SK-N-SH (cell line): ENCODE data around the gene SORL1. TPM values are rescaled to one million over a fixed set of nuclear protein-coding genes. Genes with fewer than 3 reads are reported as not detected.

ENCODE experiments used
- CTCF ChIA-PET: fragments of 300-600, 350-600 bp; formaldehyde crosslinking; extraction: SDS; loops from one replicate; lab custom pipeline; 2021; lab: Yijun Ruan, JAX
- POLR2A ChIA-PET: fragments of 350-600 bp; sonication (Branson Sonifier 250); formaldehyde crosslinking; extraction: SDS; loops from one replicate; lab custom pipeline; 2020; ENCODE audit warnings: antibody characterized with exemption, inconsistent platforms; lab: Yijun Ruan, JAX
- DNase-seq: peaks from one replicate; pipeline ENCODE4 v3.0.0; 2012
- H2AFZ ChIP-seq: fragments of 200-600 bp; sonication (generic); 2 replicates; pipeline ENCODE4 v1.8.1; 2016; ENCODE audit warnings: antibody characterized with exemption, mild to moderate bottlenecking, low read depth
- H3F3A ChIP-seq: fragments of 200-600 bp; sonication (generic); replicated peaks from 2 replicates; pipeline ENCODE3; 2016; ENCODE audit warnings: antibody characterized with exemption, mild to moderate bottlenecking; ENCODE audit not compliant: insufficient read depth
- H3K27ac ChIP-seq, 2 experiments: fragments of 200-500 bp in 1 of 2; fragments of 200-600 bp in 1 of 2; sonication (Bioruptor generic) in 1 of 2; sonication (generic), shearing (Covaris generic) in 1 of 2; 2 replicates each; pipeline versions ENCODE4 v1.5.1 to v1.6.1; 2014 to 2016; ENCODE audit warnings: low read depth in 2 of 2, inconsistent platforms in 1 of 2, low read length in 1 of 2, mild to moderate bottlenecking in 1 of 2, mixed read lengths in 1 of 2
- H3K27me3 ChIP-seq: fragments of 200-600 bp; sonication (generic), shearing (Covaris generic); 2 replicates; pipeline ENCODE4 v1.6.1; 2016; ENCODE audit warnings: mixed run types; ENCODE audit not compliant: insufficient read depth
- H3K36me3 ChIP-seq, 2 experiments: fragments of 200-500 bp in 1 of 2; fragments of 200-600 bp in 1 of 2; sonication (Bioruptor generic) in 1 of 2; sonication (generic) in 1 of 2; replicated peaks in 1 of 2; 2 replicates each; pipeline versions ENCODE3 to v1.5.1; 2014 to 2016; ENCODE audit warnings: low read length in 1 of 2, mild to moderate bottlenecking in 1 of 2; ENCODE audit not compliant: insufficient read depth in 2 of 2, control insufficient read depth in 1 of 2
- H3K4me1 ChIP-seq, 2 experiments: fragments of 200-500 bp in 1 of 2; fragments of 200-600 bp in 1 of 2; sonication (Bioruptor generic) in 1 of 2; sonication (generic), shearing (Covaris generic) in 1 of 2; 2 replicates each; pipeline versions ENCODE4 v1.5.1 to v1.6.1; 2014 to 2016; ENCODE audit warnings: low read depth in 1 of 2, low read length in 1 of 2, mixed run types in 1 of 2; ENCODE audit not compliant: insufficient read depth in 2 of 2, control insufficient read depth in 1 of 2
- H3K4me2 ChIP-seq: fragments of 200-600 bp; sonication (generic), shearing (Covaris generic); 2 replicates; pipeline ENCODE4 v1.6.1; 2017; ENCODE audit warnings: mixed run types
- H3K4me3 ChIP-seq, 2 experiments: fragments of 200-500 bp in 1 of 2; fragments of 200-600 bp in 1 of 2; sonication (Bioruptor generic) in 1 of 2; sonication (generic), shearing (Covaris generic) in 1 of 2; 2 replicates each; pipeline versions ENCODE4 v1.5.1 to v1.8.1; 2014 to 2016; ENCODE audit warnings: low read depth in 2 of 2, inconsistent platforms in 1 of 2, low read length in 1 of 2, mild to moderate bottlenecking in 1 of 2, mixed read lengths in 1 of 2, moderate library complexity in 1 of 2
- H3K79me2 ChIP-seq: fragments of 200-600 bp; sonication (generic); 2 replicates; pipeline ENCODE4 v1.8.1; 2017; ENCODE audit warnings: mild to moderate bottlenecking; ENCODE audit not compliant: insufficient read depth
- H3K9ac ChIP-seq: fragments of 200-600 bp; sonication (generic); 2 replicates; pipeline ENCODE4 v1.6.1; 2017; ENCODE audit warnings: mixed run types
- H3K9me2 ChIP-seq: fragments of 200-600 bp; sonication (generic); 2 replicates; pipeline ENCODE4 v1.6.1; 2017; ENCODE audit warnings: mixed run types
- H3K9me3 ChIP-seq: fragments of 200-600 bp; sonication (generic); 2 replicates; pipeline ENCODE4 v1.6.1; 2017; ENCODE audit warnings: mixed run types, mild to moderate bottlenecking, moderate library complexity
- H4K20me1 ChIP-seq: fragments of 200-600 bp; sonication (generic); 2 replicates; pipeline ENCODE4 v1.6.1; 2017; ENCODE audit warnings: mild to moderate bottlenecking, mixed run types; ENCODE audit not compliant: insufficient read depth
- CHD2 ChIP-seq: fragments of 150-350 bp; IDR thresholded peaks from 2 replicates; pipeline ENCODE4 v1.6.1; 2018; ENCODE audit warnings: low read length; ENCODE audit not compliant: partially characterized antibody
- ELF1 ChIP-seq: IDR thresholded peaks from 2 replicates; pipeline ENCODE4 v1.4.0; 2012
- GATA2 ChIP-seq: sonication (generic); formaldehyde crosslinking; IDR thresholded peaks from 2 replicates; pipeline ENCODE4 v1.5.0; 2020; ENCODE audit warnings: mild to moderate bottlenecking, missing genetic modification reagents
- POLR2AphosphoS5 ChIP-seq: IDR thresholded peaks from 2 replicates; pipeline ENCODE4 v1.6.1; 2012; ENCODE audit warnings: low read depth, low read length
- RAD21 ChIP-seq: IDR thresholded peaks from 2 replicates; pipeline ENCODE4 v1.6.1; 2012; ENCODE audit warnings: mild to moderate bottlenecking, low read length
- RXRA ChIP-seq: IDR thresholded peaks from 2 replicates; pipeline ENCODE4 v1.4.0; 2012; ENCODE audit warnings: low read depth, mild to moderate bottlenecking, borderline replicate concordance
- TAF1 ChIP-seq: IDR thresholded peaks from 2 replicates; pipeline ENCODE4 v1.6.1; 2012; ENCODE audit warnings: low read depth, mild to moderate bottlenecking, low read length, moderate library complexity, borderline replicate concordance
- TCF12 ChIP-seq: IDR thresholded peaks from 2 replicates; pipeline ENCODE4 v1.4.0; 2012
- WGBS: methylation state at CpG from one replicate; pipeline ENCODE4 v1.1.6; 2017; ENCODE audit warnings: low lambda C conversion rate; 5-methylcytosine and 5-hydroxymethylcytosine counted together
- polyA plus RNA-seq, 3 experiments: library from polyadenylated mRNA; depleted of rRNA; stranded (reverse); fragments of >200 nt; gene quantifications; 2 replicates each; pipeline ENCODE4 v1.2.3, GENCODE V29; 2012
- TF ChIP-seq, protein P1 (sequence below): IDR thresholded peaks from 2 replicates; pipeline ENCODE4 v1.4.0; 2012; ENCODE audit warnings: low read depth
- TF ChIP-seq, protein P2 (sequence below): IDR thresholded peaks from 2 replicates; pipeline ENCODE4 v1.4.0; 2012; ENCODE audit warnings: low read depth, borderline replicate concordance
- TF ChIP-seq, protein P3 (sequence below): fragments of 200-600 bp; sonication (generic); IDR thresholded peaks from 2 replicates; pipeline ENCODE4 v1.6.1; 2017; ENCODE audit warnings: antibody characterized with exemption, mild to moderate bottlenecking, moderate library complexity
- TF ChIP-seq, protein P4 (sequence below): fragments of 150-350 bp; IDR thresholded peaks from 2 replicates; pipeline ENCODE4 v1.6.1; 2017; ENCODE audit warnings: antibody characterized with exemption, low read length, low read depth, borderline replicate concordance
- TF ChIP-seq, protein P5 (sequence below): IDR thresholded peaks from 2 replicates; pipeline ENCODE4; 2012

Gene SORL1
- polyA plus RNA-seq, 1 of the 3 experiments (the other 2 are of a cell fraction): 7.1 TPM

DNA sequence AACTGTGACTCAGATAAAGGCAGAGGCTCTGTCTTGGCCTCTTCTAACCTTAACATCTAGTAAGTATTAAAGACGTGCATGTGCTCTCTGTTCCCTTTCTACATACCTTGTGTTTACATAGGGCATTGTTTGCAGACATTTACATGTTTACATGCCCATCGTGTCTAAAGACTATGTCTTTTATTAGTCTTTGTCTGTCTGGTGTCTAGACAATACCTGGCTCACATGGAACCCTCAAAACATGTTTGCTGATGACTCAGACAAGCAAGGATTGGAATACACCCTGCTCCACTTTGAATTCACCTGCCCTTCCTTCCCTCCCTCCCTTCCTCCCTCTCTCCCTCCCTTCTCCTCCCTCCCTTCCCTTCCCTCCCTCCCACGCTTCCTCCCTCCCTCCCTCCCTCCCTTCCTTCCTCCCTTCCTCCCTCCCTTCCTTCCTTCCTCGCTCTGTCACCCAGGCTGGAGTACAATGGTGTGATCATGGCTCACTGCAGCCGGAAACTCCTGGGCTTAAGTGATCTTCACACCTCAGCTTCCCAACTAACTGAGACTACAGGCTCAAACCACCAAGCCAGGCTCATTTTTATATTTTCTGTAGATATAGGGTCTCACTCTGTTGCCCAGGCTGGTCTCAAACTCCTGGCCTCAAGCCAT, 24.4 kb downstream of the SORL1 start:
- CTCF ChIA-PET: no interaction called here
- H3K4me1 ChIP-seq: no peaks in the 10 kb centered on the region
- no peaks in the 10 kb centered on the region for H3F3A ChIP-seq
- H3K4me3 ChIP-seq: no peak overlapping the region
- TF ChIP-seq POLR2AphosphoS5 (no peak), RAD21 (no peak), ELF1 (no peak), GATA2 (CRISPR knock-in tag) (no peak), CHD2 (no peak), TAF1 (no peak), TCF12 (no peak), RXRA (no peak)
- TF ChIP-seq, protein P1, sequence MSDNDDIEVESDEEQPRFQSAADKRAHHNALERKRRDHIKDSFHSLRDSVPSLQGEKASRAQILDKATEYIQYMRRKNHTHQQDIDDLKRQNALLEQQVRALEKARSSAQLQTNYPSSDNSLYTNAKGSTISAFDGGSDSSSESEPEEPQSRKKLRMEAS: no peak
- TF ChIP-seq, protein P2, sequence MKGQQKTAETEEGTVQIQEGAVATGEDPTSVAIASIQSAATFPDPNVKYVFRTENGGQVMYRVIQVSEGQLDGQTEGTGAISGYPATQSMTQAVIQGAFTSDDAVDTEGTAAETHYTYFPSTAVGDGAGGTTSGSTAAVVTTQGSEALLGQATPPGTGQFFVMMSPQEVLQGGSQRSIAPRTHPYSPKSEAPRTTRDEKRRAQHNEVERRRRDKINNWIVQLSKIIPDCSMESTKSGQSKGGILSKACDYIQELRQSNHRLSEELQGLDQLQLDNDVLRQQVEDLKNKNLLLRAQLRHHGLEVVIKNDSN: no peak
- TF ChIP-seq, protein P3, sequence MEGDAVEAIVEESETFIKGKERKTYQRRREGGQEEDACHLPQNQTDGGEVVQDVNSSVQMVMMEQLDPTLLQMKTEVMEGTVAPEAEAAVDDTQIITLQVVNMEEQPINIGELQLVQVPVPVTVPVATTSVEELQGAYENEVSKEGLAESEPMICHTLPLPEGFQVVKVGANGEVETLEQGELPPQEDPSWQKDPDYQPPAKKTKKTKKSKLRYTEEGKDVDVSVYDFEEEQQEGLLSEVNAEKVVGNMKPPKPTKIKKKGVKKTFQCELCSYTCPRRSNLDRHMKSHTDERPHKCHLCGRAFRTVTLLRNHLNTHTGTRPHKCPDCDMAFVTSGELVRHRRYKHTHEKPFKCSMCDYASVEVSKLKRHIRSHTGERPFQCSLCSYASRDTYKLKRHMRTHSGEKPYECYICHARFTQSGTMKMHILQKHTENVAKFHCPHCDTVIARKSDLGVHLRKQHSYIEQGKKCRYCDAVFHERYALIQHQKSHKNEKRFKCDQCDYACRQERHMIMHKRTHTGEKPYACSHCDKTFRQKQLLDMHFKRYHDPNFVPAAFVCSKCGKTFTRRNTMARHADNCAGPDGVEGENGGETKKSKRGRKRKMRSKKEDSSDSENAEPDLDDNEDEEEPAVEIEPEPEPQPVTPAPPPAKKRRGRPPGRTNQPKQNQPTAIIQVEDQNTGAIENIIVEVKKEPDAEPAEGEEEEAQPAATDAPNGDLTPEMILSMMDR: no peak
- TF ChIP-seq, protein P4, sequence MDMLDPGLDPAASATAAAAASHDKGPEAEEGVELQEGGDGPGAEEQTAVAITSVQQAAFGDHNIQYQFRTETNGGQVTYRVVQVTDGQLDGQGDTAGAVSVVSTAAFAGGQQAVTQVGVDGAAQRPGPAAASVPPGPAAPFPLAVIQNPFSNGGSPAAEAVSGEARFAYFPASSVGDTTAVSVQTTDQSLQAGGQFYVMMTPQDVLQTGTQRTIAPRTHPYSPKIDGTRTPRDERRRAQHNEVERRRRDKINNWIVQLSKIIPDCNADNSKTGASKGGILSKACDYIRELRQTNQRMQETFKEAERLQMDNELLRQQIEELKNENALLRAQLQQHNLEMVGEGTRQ: no peak
- TF ChIP-seq, protein P5, sequence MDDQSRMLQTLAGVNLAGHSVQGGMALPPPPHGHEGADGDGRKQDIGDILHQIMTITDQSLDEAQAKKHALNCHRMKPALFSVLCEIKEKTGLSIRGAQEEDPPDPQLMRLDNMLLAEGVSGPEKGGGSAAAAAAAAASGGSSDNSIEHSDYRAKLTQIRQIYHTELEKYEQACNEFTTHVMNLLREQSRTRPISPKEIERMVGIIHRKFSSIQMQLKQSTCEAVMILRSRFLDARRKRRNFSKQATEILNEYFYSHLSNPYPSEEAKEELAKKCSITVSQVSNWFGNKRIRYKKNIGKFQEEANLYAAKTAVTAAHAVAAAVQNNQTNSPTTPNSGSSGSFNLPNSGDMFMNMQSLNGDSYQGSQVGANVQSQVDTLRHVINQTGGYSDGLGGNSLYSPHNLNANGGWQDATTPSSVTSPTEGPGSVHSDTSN: no peak
- no peaks in the 10 kb centered on the region for H3K36me3 ChIP-seq
- H4K20me1 ChIP-seq: no peaks in the 10 kb centered on the region
- H3K9me3 ChIP-seq: no peaks in the 10 kb centered on the region
- no peak overlapping the region for H3K27ac ChIP-seq
- H2AFZ ChIP-seq: no peak overlapping the region
- no peak overlapping the region for H3K9ac ChIP-seq
- 75% methylated on average over 5 of the region's 5 CpGs for WGBS
- no peaks in the 10 kb centered on the region for H3K9me2 ChIP-seq
- POLR2A ChIA-PET: no interaction called here
- DNase-seq: no peak
- no peak overlapping the region for H3K4me2 ChIP-seq
- H3K79me2 ChIP-seq: no peaks in the 10 kb centered on the region
- H3K27me3 ChIP-seq: no peaks in the 10 kb centered on the region
